Kidney (tissue), 14 donors: ENCODE measurements around the gene CXCL16. TPM values are rescaled to one million over a fixed set of nuclear protein-coding genes. Genes with fewer than 3 reads are reported as not detected.
A peak's percentile ranks its signal among the peaks of the same experiment; 100 is the strongest.

Source experiments
- DNase-seq, 5 donors: peaks; one replicate each; pipeline ENCODE4 v3.0.0-alpha.2; 2013 to 2020
- FAIRE-seq: peaks from 2 replicates; lab custom pipeline; 2012; peaks lifted over from hg19 to GRCh38; lab: Jason Lieb, UNC
- H3K27ac ChIP-seq, 2 donors: one replicate each; pipeline ENCODE4 v1.7.0; 2013; ENCODE audit warnings: low read depth in 2 of 2, low read length in 2 of 2, inconsistent platforms in 1 of 2
- H3K27me3 ChIP-seq: one replicate; pipeline ENCODE4 v1.7.1; 2013; ENCODE audit warnings: low read length, inconsistent platforms; ENCODE audit not compliant: control insufficient read depth, insufficient read depth
- H3K36me3 ChIP-seq, 3 donors: one replicate each; pipeline versions ENCODE4 v1.7.0 to v1.7.1; 2013; ENCODE audit warnings: low read length in 3 of 3, control low read depth in 1 of 3, inconsistent platforms in 1 of 3; ENCODE audit not compliant: insufficient read depth in 3 of 3, control insufficient read depth in 2 of 3
- H3K4me1 ChIP-seq, 3 donors: one replicate each; pipeline versions ENCODE4 v1.7.0 to v1.7.1; 2013; ENCODE audit warnings: low read length in 3 of 3, inconsistent platforms in 1 of 3, low read depth in 1 of 3; ENCODE audit not compliant: control insufficient read depth in 2 of 3, insufficient read depth in 2 of 3
- H3K4me3 ChIP-seq, 3 donors: one replicate each; pipeline versions ENCODE4 v1.7.0 to v1.8.1; 2013; ENCODE audit warnings: low read length in 3 of 3, control low read depth in 1 of 3, inconsistent platforms in 1 of 3
- H3K9ac ChIP-seq, 3 donors: one replicate each; pipeline versions ENCODE4 v1.7.0 to v1.7.1; 2013; ENCODE audit warnings: low read length in 3 of 3, control low read depth in 1 of 3, inconsistent platforms in 1 of 3
- H3K9me3 ChIP-seq, 3 donors: one replicate each; pipeline versions ENCODE4 v1.7.0 to v1.7.1; 2013; ENCODE audit warnings: low read length in 3 of 3, control low read depth in 1 of 3, inconsistent platforms in 1 of 3; ENCODE audit not compliant: control insufficient read depth in 2 of 3, insufficient read depth in 1 of 3
- CTCF ChIP-seq: IDR thresholded peaks from 3 replicates; pipeline ENCODE4 v1.5.1; 2012; ENCODE audit warnings: mild to moderate bottlenecking, moderate library complexity, borderline replicate concordance; ENCODE audit not compliant: insufficient read depth; ENCODE audit errors: extremely low read depth
- intact Hi-C: fragments of 100-400 bp; cut with DNase I; formaldehyde crosslinking; loops from one replicate; pipeline ENCODE4 v1.11.1; 2022
- polyA plus RNA-seq: library from polyadenylated mRNA; stranded (reverse); fragments of 350-450 nt; fragmentation: Illumina TruSeq; extraction: RNeasy Lipid Tissue Mini Kit (QIAGEN cat#74804); gene quantifications from one replicate; pipeline ENCODE4 v1.2.3, GENCODE V29; 2014; ENCODE audit warnings: low read depth, low replicate concordance; ENCODE audit not compliant: insufficient read depth
- total RNA-seq: library from RNA; stranded (reverse); fragmentation: NEBNext Ultra II Directional; extraction: Animal tissue kit (Norgen Biotek cat#: 25700); gene quantifications from one replicate; pipeline ENCODE4 v1.2.1, GENCODE V29; 2021
- donor health status: control.
- donor health status: control.
- donor health status: control.
- donor health status: control.
- donor health status: control.
- donor health status: DM: yes; HTN: yes; CAD: no.
- donor health status: Normal renal cell carcinoma (clear cell type).

CXCL16 gene
- total and polyA plus RNA-seq, 2 donors from 2014 or later = 22.5 to 83.0 TPM

- Histone ChIP-seq H3K4me3 (no peak overlapping the region), H3K36me3 (peaks cover 0 to 7% (median 3%) of the 10 kb centered on the region in 3 donors), H3K27me3 (peaks cover 9% of the 10 kb centered on the region), H3K9me3 (no peaks in the 10 kb centered on the region), H3K4me1 (peaks cover 3 to 7% (median 4%) of the 10 kb centered on the region in 3 donors), H3K9ac (no peak overlapping the region), H3K27ac (no peak overlapping the region)
- peak in 1 of 5 donors; percentile 43 for DNase-seq
- TF ChIP-seq CTCF = no peak
- intact Hi-C loops = no loop called here
- FAIRE-seq = no peak
These were observed 4.8 kb downstream of the CXCL16 start for GRCh38 chr17:4734857-4735475.

DNA sequence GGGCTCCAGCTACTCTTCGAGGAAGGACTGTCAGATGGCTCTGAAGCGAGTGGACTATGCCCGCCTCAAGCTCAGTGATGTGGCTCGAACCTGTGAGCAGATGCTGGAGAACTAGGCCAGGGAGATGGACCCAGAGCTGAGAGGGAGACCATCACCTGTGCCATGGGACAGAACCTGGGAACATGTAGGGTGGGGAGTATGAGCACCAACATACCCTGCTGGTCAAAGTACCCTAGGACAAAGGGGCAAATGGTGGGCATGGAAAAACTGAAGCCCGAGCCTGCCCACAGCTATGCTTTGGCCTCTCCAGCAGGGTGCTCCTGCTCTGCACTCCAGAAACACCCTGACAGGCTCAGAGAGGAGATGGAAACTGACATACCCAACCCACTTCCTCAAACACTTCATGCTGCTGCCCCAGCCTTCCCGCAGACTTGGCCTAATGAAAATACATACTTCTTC lies 6.6 kb downstream of the CXCL16 start:
- Histone ChIP-seq H3K27me3 (peaks cover under 1% of the 10 kb centered on the region), H3K9me3 (no peaks in the 10 kb centered on the region), H3K27ac (no peak overlapping the region), H3K9ac (no peak overlapping the region), H3K36me3 (peaks cover 0 to 7% (median 3%) of the 10 kb centered on the region in 3 donors), H3K4me1 (peaks cover 3 to 4% (median 3%) of the 10 kb centered on the region in 3 donors), H3K4me3 (no peak overlapping the region)
- TF ChIP-seq CTCF = no peak
- FAIRE-seq = no peak
- DNase-seq = peak in 1 of 5 donors; percentile 53
- intact Hi-C loops = no loop called here

DNA sequence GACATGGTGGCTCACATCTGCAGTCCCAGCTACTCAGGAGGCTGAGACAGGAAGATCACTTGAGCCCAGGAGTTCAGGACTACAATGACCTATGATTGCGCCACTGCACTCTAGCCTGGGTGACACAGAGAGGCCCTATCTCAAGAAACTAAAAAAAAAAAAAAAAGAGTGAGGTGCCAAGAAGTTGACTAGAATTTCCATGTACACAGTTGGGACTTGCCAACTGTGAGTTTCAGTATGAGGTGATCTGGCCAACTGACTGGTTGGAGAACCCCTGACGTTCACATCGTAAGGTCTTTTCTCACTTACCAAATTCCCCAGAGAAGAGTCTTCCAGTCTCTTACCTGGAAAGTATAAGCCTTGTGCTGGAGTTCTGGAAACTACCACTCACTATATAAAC lies 11.6 kb downstream of the CXCL16 start:
- DNase-seq (no peak), FAIRE-seq (no peak)
- no peak overlapping the region for H3K9ac ChIP-seq
- TF ChIP-seq CTCF = no peak
- H3K27me3 ChIP-seq = no peaks in the 10 kb centered on the region
- no peaks in the 10 kb centered on the region for H3K9me3 ChIP-seq
- H3K27ac ChIP-seq = no peak overlapping the region
- no peak overlapping the region for H3K4me3 ChIP-seq
- H3K4me1 ChIP-seq = peaks cover 3 to 4% (median 3%) of the 10 kb centered on the region in 3 donors
- intact Hi-C loops = no loop called here
- H3K36me3 ChIP-seq = peaks cover 0 to 4% (median 0%) of the 10 kb centered on the region in 3 donors
